C4-2B (cell line): ENCODE data around the gene TTC32.
"Not testable (repeated sequence)": the region's sequence is repeated elsewhere in the genome, so short reads cannot be mapped to it uniquely, and the experiment has no call there.

Experiments
- H3K27ac ChIP-seq: fragments of 450-650 bp; 2 replicates; pipeline ENCODE4 v1.5.1; 2017
- CTCF ChIP-seq: fragments of 450-650 bp; conservative IDR thresholded peaks from 2 replicates; pipeline ENCODE4 v1.5.1; 2017; ENCODE audit warnings: mild to moderate bottlenecking
- ZFX ChIP-seq: fragments of 450-650 bp; IDR thresholded peaks from 2 replicates; pipeline ENCODE4 v1.6.1; 2017

Gene TTC32

DNA sequence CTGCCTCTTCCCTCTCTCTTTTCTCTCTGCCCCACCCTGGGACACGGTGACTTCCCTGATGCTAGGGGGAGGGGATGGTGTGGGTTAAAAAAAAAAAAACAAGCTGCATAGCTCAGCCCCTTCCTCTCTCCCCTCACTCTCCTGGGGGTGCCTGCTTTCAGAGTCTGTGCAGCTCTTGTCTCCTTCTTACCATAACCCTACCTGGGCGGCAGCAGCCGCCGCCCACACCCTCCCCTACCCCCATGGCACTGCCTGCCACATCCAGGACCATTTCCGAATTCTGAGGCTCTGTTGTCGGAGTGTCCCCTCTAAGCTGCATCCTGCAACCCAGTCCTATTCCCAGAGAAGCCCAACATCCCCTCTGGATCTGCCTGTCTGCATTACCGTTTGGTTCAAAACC, 16.0 kb downstream of the TTC32 start:
- TF ChIP-seq ZFX: no peak
- no peak for TF ChIP-seq CTCF

DNA sequence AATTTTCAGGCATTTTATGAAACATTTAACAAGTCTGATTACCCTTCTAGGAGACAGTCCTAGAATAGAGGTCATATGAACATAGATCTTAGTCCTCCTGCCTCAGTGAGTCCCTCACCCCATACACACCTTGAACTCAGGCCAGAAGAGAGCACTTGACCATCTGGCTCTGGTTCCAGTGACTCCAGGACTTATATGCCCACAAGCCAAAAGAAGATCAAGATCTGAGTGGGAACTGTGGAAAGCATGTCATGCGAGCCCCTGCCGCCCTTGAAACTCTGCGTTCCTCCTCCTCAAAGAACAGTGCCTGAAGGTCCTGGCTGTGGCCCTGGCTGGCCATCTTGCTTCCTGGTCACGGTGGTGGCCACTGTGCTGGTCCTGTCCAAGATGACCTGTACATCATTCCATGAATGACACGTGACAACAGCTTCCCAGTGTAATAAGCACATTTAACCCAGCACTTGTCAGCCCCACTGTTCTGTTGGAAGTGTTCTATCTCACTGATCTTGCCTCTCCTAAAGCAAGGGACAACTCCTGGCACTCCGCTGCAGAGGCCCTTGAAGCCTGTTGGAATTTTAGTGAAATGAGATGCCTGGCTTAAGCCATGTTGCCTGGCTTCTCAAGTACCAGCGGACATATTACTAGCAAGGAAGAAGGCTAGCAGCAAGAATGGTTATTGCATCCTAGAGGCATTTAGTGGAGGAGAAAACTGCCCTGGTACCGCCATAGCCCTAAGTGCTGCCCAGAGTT, 17.6 kb downstream of the TTC32 start:
- no peak for TF ChIP-seq ZFX
- no peak for TF ChIP-seq CTCF

More for the DNA sequence above, 16.0 kb downstream of the TTC32 start:
- no peak overlapping the region for H3K27ac ChIP-seq

GRCh38 chr2:19883486-19883885, 18.3 kb downstream of the TTC32 start:
- no peak overlapping the region for H3K27ac ChIP-seq
- TF ChIP-seq ZFX (no peak), CTCF (no peak)

More for the DNA sequence above, 17.6 kb downstream of the TTC32 start:
- no peak overlapping the region for H3K27ac ChIP-seq

DNA sequence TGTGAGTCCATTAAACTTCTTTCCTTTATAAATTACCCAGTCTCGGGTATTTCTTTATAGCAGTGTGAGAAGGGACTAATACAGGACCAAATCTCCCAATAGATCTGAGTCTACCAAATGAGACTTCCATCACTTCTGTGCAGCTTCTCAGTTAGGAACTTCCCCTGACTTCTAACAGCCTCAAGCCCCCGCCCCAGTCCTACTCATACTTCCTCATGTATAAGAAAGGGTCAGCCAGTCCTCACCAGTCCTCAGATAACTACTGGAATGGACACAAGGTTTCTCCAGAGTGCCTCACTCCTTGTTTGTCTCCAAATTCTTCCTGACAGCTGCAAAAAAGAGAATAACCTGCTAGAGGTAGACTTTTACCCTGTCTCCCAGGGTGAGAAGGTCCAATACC, 19.5 kb downstream of the TTC32 start:
- TF ChIP-seq ZFX (no peak), CTCF (no peak)
- no peak overlapping the region for H3K27ac ChIP-seq

- no peak overlapping the region for H3K27ac ChIP-seq
- TF ChIP-seq CTCF (no peak), ZFX (no peak)
Observed at GRCh38 chr2:19881908-19882265, 19.9 kb downstream of the TTC32 start.

DNA sequence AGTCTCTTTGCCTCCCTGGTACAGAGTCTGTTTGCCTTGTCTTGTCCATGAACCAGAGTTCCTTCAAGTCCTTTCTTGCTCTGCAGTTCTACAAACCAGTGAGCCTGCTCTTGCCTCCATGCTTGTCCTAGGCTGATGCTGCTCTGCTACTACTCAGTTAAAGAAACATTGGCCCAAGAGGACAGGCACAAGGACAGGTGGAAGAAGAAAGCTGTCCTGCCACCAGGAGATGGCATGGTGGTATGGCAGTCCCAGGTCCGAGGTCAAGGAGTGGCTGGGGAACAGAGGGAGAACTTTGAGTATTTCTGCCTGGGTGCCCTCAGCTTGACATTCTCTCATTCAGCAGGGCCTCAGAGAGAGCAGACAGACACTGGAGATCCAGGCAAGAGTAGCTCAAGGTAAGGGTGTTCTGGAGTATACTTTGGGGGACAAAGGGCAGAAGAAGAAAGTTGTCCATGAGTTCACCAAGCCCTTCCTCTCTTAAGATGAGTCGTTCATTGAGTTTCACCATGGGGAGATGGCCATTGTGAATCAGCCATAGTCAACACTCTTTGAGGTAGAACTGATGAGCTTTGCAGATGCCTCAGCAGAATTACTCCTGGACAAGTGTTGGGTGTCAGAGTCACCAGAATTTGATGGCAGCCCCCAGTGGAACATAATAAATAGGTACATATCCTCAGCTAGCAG, 20.4 kb downstream of the TTC32 start:
- no peak for TF ChIP-seq ZFX
- TF ChIP-seq CTCF: no peak
- no peak overlapping the region for H3K27ac ChIP-seq

DNA sequence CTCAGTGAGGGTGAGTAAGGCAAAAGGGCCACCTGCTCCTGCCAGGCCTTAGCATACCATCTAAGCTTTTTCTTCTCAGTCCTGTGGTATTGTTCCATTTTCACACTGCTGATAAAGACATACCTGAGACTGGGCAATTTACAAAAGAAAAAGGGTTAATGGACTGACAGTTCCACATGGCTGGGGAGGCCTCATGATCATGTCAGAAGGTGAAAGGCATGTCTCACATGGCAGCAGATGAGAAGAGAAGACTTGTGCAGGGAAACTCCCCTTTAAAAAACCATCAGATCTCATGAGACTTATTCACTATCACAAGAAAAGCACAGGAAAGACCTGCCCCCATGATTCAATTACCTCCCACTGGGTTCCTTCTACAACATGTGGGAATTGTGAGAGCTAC, 21.6 kb downstream of the TTC32 start:
- not testable (repeated sequence) for H3K27ac ChIP-seq

DNA sequence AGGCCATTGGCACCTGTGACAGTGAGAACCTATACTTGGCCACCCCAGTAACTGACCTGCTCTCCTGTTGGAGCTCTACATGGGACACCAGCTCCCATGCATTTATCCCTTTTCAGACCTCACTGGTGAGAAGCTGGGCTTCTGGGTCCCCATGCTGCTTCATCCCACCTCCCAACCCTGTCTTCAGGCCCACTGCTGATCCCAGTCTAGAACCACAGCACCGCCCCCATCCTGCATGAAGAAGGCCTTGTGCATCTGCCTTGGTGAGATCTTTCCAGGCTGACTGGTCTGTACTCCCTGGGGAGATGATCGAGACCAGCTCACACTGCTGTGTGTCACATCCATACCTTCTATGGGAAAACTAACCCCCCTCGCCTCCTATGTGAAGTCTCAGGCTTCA, 22.7 kb downstream of the TTC32 start:
- H3K27ac ChIP-seq: no peak overlapping the region
- no peak for TF ChIP-seq ZFX
- TF ChIP-seq CTCF: no peak
